Endodermal cell (in vitro differentiated cells): ENCODE data around the gene CCDC24. TPM values are rescaled to one million over a fixed set of nuclear protein-coding genes. Genes with fewer than 3 reads are reported as not detected.

Experiments
- DNase-seq: peaks from one replicate; pipeline ENCODE4 v3.0.0-alpha.2; 2017
- H3K27ac ChIP-seq: 2 replicates; pipeline ENCODE4 v1.5.1; 2013; ENCODE audit warnings: mild to moderate bottlenecking, low read depth, low read length, moderate library complexity
- H3K27me3 ChIP-seq: 2 replicates; pipeline ENCODE4 v1.6.1; 2013; ENCODE audit warnings: mild to moderate bottlenecking, low read length, moderate library complexity; ENCODE audit not compliant: insufficient read depth, control insufficient read depth, poor library complexity, severe bottlenecking
- H3K36me3 ChIP-seq: 2 replicates; pipeline ENCODE4 v1.7.0; 2013; ENCODE audit warnings: mild to moderate bottlenecking, low read length, moderate library complexity; ENCODE audit not compliant: control insufficient read depth, insufficient read depth
- H3K4me1 ChIP-seq: one replicate; pipeline ENCODE4 v1.7.0; 2013; ENCODE audit warnings: low read length; ENCODE audit not compliant: control insufficient read depth, insufficient read depth
- H3K4me3 ChIP-seq: 2 replicates; pipeline ENCODE4 v1.5.1; 2013; ENCODE audit warnings: mild to moderate bottlenecking, low read length, moderate library complexity
- H3K9ac ChIP-seq: 2 replicates; pipeline ENCODE4 v1.6.1; 2013; ENCODE audit warnings: mild to moderate bottlenecking, low read length, moderate library complexity; ENCODE audit not compliant: poor library complexity, severe bottlenecking; ENCODE audit errors: extremely low read depth
- H3K9me3 ChIP-seq: 2 replicates; pipeline ENCODE4 v1.6.1; 2013; ENCODE audit warnings: mild to moderate bottlenecking, low read length, moderate library complexity; ENCODE audit not compliant: control insufficient read depth
- H3K27ac Mint-ChIP-seq: 2 replicates; pipeline ENCODE4 v1.8.0; 2020; ENCODE audit warnings: mixed read lengths
- H3K27me3 Mint-ChIP-seq: 2 replicates; pipeline ENCODE4 v1.8.0; 2021; ENCODE audit warnings: mild to moderate bottlenecking, mixed read lengths; ENCODE audit not compliant: insufficient read depth
- H3K36me3 Mint-ChIP-seq: 2 replicates; pipeline ENCODE4 v1.8.0; 2020; ENCODE audit warnings: low read depth, mixed read lengths
- H3K4me1 Mint-ChIP-seq: 2 replicates; pipeline ENCODE4 v1.8.0; 2020; ENCODE audit warnings: mixed read lengths
- H3K4me3 Mint-ChIP-seq: 2 replicates; pipeline ENCODE4 v1.8.0; 2020; ENCODE audit warnings: mild to moderate bottlenecking, moderate library complexity, mixed read lengths
- H3K9me3 Mint-ChIP-seq: 2 replicates; pipeline ENCODE4 v1.8.0; 2020; ENCODE audit warnings: mild to moderate bottlenecking, mixed read lengths
- CTCF ChIP-seq: fragments of 200-600 bp; sonication (generic); conservative IDR thresholded peaks from 2 replicates; pipeline ENCODE4 v1.5.0; 2021; ENCODE audit warnings: antibody characterized with exemption, mild to moderate bottlenecking
- WGBS, 2 experiments: methylation state at CpG; one replicate each; pipeline versions ENCODE4 v1.1.5 to v1.1.7; 2013; ENCODE audit warnings: missing lambda C conversion rate in 2 of 2, mixed read lengths in 1 of 2; ENCODE audit not compliant: insufficient coverage in 1 of 2, insufficient read length in 1 of 2; 5-methylcytosine and 5-hydroxymethylcytosine counted together
- total RNA-seq, 2 donors: library from RNA; stranded (reverse); fragmentation: NEBNext Ultra II Directional in 1 of 2; extraction: Animal tissue kit (Norgen Biotek cat#: 25700) in 1 of 2; gene quantifications; 2 replicates in 1 of 2; 3 replicates in 1 of 2; pipeline ENCODE4 v1.2.1, GENCODE V29; 2021

Gene CCDC24
- total RNA-seq, 2 donors from 2014 or later, result 26.6 to 31.1 TPM

- peaks cover 26% of the 10 kb centered on the region for H3K36me3 Mint-ChIP-seq
- no peaks in the 10 kb centered on the region for H3K27me3 Mint-ChIP-seq
- no peak overlapping the region for H3K4me3 Mint-ChIP-seq
- H3K9ac ChIP-seq, result no peak overlapping the region
- H3K9me3 ChIP-seq, result no peaks in the 10 kb centered on the region
- no peak overlapping the region for H3K4me3 ChIP-seq
- peaks cover 16% of the 10 kb centered on the region for H3K36me3 ChIP-seq
- H3K27ac Mint-ChIP-seq, result peak overlapping the region; percentile 40
- no peaks in the 10 kb centered on the region for H3K27me3 ChIP-seq
- peak; percentile 31 for TF ChIP-seq CTCF
- no peak for DNase-seq
- peaks cover 22% of the 10 kb centered on the region for H3K4me1 Mint-ChIP-seq
- 81 to 100% methylated on average over 1 to 6 of the region's 6 CpGs for WGBS, 2 experiments
- H3K9me3 Mint-ChIP-seq, result no peaks in the 10 kb centered on the region
- H3K27ac ChIP-seq, result no peak overlapping the region
- H3K4me1 ChIP-seq, result no peaks in the 10 kb centered on the region
These were observed 4.7 kb upstream of the CCDC24 start for GRCh38 chr1:43986712-43987111.

GRCh38 chr1:43987159-43987902 lies 4.1 kb upstream of the CCDC24 start:
- H3K36me3 Mint-ChIP-seq, result peaks cover 23% of the 10 kb centered on the region
- Histone ChIP-seq H3K4me1 (peaks cover 3% of the 10 kb centered on the region), H3K27me3 (no peaks in the 10 kb centered on the region), H3K4me3 (no peak overlapping the region), H3K9me3 (no peaks in the 10 kb centered on the region), H3K9ac (no peak overlapping the region), H3K36me3 (peaks cover 16% of the 10 kb centered on the region), H3K27ac (no peak overlapping the region)
- DNase-seq, result no peak
- 87 to 98% methylated on average over 5 to 6 of the region's 6 CpGs for WGBS, 2 experiments
- H3K27ac Mint-ChIP-seq, result peak overlapping the region; percentile 40
- TF ChIP-seq CTCF, result no peak
- no peak overlapping the region for H3K4me3 Mint-ChIP-seq
- peaks cover 24% of the 10 kb centered on the region for H3K4me1 Mint-ChIP-seq
- H3K9me3 Mint-ChIP-seq, result no peaks in the 10 kb centered on the region
- H3K27me3 Mint-ChIP-seq, result no peaks in the 10 kb centered on the region

- Histone ChIP-seq H3K4me3 (peak overlapping the region; percentile 82), H3K36me3 (peaks cover 15% of the 10 kb centered on the region), H3K9me3 (no peaks in the 10 kb centered on the region), H3K4me1 (peaks cover 9% of the 10 kb centered on the region), H3K27ac (no peak overlapping the region), H3K27me3 (no peaks in the 10 kb centered on the region), H3K9ac (peak overlapping the region; percentile 44)
- no peak for DNase-seq
- no peaks in the 10 kb centered on the region for H3K27me3 Mint-ChIP-seq
- peak overlapping the region; percentile 78 for H3K4me3 Mint-ChIP-seq
- WGBS, 2 experiments, result 84 to 90% methylated on average over 6 to 19 of the region's 19 CpGs
- peaks cover 4% of the 10 kb centered on the region for H3K36me3 Mint-ChIP-seq
- peak overlapping the region; percentile 61 for H3K27ac Mint-ChIP-seq
- no peaks in the 10 kb centered on the region for H3K9me3 Mint-ChIP-seq
- TF ChIP-seq CTCF, result no peak
- peaks cover 33% of the 10 kb centered on the region for H3K4me1 Mint-ChIP-seq
These were observed 864 bp upstream of the CCDC24 start for GRCh38 chr1:43990271-43991199.
